Measurements from ENCODE around the gene CTDSP1.

Gene CTDSP1

DNA sequence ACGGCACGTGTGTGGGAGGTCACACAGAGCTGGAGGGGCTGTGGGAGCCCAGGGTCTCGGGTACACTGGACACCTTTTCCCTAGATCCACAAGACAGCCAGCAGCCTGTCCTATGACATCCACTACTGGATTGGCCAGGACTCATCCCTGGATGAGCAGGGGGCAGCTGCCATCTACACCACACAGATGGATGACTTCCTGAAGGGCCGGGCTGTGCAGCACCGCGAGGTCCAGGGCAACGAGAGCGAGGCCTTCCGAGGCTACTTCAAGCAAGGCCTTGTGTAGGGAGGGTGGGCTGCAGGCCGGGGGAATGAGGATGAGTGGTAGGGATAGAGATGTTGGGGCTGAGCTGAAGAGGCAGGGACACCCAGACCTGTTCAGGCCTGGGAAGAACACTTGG, 25.9 kb downstream of the CTDSP1 start:
- DNase-seq (ENCODE audit: low spot score), result no peak

DNA sequence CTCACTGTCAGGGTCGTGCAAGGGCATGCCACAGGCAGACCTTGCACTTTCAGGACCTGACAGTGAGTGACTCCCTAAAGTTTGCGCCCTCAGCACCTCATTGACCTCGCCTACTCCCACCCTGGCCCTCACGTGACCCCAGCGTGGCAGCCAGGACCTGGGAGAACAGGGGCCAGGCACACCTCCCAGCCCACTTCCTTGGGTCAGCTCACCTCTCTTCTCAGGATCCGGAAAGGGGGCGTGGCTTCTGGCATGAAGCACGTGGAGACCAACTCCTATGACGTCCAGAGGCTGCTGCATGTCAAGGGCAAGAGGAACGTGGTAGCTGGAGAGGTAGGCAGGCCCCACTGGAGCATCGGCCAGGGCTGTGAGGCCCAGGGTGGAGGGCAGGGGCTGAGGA, 28.1 kb downstream of the CTDSP1 start:
- DNase-seq (ENCODE audit: low spot score), result no peak

DNA sequence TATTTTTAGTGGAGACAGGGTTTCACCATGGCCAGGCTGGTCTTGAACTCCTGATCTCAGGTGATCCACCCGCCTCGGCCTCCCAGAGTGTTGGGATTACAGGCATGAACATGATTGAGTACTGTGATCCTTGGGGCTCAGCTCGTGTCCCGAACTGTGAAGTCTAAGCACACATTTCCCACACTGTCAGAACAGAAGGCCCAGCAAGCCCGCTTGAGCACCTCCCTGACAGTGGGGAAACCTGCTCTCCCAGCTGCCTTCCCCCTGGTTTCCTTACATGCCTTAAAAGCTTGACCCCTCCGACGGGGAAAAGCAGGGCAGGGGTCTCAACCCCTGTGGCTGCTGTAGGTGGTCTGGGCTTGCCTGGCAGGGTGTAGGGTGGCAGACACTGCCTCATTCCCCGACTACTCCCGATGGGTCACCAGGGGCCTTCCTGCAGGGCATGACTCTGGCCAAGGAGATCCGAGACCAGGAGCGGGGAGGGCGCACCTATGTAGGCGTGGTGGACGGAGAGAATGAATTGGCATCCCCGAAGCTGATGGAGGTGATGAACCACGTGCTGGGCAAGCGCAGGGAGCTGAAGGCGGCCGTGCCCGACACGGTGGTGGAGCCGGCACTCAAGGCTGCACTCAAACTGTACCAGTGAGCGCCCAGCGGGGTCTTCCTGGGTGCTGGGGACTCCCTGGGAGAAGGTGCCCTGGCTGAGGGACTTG, 29.3 kb downstream of the CTDSP1 start:
- no peak for DNase-seq (ENCODE audit: low spot score)

DNA sequence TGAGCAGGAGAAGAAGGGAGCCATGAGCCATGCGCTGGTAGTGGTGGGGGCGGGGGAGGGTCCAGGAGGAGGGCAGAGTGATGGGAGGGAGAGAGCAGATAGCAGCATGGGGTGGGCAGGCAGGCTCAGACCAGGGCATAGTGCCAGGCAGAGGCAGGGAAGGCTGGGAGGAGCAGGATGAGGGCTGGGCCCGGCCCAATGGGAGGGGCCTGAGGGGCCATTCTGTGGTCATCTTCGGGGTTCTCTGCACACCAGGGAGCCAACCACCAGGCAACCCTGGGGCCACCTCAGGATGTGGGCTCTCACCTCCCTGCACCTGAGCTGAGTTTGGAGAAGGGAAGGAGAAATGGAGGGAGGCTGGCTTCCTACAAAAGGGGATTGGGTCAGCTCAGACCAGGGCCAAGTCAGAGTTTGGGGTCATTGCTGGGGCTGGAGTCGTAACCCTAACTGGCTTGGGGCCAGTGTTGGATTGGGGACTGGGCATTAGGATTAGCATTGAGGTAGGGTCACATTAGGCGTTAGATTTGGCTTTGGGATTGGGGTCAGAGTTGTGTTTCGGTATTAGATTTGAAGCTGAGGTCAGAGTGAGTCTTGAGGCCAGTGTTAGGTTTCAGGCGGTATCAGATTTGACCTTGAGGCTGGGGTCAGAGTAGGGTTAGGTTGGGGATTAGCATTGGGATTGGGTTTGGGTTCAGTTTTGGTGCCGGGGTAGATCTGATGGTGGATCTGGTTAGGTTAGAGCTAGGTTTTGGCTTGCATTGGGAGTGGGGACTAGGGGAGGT, 30.4 kb downstream of the CTDSP1 start:
- DNase-seq (ENCODE audit: low spot score), result no peak

DNA sequence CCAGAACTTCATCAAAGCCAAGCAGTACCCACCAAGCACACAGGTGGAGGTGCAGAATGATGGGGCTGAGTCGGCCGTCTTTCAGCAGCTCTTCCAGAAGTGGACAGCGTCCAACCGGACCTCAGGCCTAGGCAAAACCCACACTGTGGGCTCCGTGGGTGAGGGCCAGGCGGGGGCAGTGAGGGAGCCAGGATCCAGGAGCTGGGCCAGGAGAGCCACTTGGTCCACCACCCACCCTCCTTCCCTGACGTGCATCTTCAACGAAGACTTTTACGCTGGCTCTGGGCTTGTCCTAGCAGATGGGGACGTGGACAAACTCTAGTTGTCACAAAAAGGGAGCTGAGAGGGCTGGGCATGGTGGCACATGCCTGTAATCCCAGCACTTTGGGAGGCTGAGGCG, 31.1 kb downstream of the CTDSP1 start:
- no peak for DNase-seq (ENCODE audit: low spot score)

DNA sequence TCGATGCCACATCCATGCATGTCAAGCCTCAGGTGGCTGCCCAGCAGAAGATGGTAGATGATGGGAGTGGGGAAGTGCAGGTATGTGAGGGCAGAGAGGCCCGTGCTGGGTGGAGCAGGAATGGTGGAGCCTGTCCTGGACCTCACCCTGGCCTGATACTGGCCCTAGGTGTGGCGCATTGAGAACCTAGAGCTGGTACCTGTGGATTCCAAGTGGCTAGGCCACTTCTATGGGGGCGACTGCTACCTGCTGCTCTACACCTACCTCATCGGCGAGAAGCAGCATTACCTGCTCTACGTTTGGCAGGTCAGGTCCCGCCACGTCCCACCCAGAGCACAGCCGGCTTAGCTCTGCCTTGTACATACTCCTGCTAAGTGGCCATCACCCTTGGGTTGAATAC, 32.2 kb downstream of the CTDSP1 start:
- no peak for DNase-seq (ENCODE audit: low spot score)

DNA sequence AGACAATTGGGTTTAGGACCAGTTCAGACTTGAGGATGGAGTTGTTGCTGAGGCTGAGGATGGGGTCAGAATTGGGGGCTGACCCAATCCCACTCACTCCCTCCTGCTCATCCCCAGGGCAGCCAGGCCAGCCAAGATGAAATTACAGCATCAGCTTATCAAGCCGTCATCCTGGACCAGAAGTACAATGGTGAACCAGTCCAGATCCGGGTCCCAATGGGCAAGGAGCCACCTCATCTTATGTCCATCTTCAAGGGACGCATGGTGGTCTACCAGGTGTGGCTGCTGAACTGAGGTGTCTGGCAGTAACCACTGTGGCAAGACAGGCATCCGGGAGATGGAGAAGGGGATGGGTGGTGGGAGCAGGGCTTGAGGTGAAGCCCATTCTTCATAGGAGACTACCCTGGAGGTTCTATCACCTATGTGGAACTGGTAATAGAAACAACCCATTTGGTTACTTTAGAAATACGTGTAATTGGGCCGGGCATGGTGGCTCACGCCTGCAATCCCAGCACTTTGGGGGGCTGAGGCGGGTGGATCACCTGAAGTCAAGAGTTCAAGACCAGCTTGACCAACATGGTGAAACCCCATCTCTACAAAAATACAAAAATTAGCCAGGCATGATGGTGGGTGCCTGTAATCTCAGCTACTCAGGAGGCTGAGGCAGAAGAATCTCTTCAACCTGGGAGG, 33.2 kb downstream of the CTDSP1 start:
- no peak for DNase-seq (ENCODE audit: low spot score)

DNA sequence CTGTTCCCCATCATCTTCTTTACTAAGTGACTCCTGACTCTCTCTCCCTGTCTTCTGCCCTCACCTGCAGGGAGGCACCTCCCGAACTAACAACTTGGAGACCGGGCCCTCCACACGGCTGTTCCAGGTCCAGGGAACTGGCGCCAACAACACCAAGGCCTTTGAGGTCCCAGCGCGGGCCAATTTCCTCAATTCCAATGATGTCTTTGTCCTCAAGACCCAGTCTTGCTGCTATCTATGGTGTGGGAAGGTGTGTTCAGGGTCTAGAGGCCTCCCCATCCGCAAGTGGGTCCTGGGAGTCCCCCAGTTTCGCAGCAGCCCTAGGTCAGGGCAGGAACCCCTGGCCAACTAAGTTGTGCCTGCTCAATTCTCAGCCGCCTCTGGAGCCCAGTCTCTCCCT, 34.8 kb downstream of the CTDSP1 start:
- DNase-seq (ENCODE audit: low spot score), result no peak

DNA sequence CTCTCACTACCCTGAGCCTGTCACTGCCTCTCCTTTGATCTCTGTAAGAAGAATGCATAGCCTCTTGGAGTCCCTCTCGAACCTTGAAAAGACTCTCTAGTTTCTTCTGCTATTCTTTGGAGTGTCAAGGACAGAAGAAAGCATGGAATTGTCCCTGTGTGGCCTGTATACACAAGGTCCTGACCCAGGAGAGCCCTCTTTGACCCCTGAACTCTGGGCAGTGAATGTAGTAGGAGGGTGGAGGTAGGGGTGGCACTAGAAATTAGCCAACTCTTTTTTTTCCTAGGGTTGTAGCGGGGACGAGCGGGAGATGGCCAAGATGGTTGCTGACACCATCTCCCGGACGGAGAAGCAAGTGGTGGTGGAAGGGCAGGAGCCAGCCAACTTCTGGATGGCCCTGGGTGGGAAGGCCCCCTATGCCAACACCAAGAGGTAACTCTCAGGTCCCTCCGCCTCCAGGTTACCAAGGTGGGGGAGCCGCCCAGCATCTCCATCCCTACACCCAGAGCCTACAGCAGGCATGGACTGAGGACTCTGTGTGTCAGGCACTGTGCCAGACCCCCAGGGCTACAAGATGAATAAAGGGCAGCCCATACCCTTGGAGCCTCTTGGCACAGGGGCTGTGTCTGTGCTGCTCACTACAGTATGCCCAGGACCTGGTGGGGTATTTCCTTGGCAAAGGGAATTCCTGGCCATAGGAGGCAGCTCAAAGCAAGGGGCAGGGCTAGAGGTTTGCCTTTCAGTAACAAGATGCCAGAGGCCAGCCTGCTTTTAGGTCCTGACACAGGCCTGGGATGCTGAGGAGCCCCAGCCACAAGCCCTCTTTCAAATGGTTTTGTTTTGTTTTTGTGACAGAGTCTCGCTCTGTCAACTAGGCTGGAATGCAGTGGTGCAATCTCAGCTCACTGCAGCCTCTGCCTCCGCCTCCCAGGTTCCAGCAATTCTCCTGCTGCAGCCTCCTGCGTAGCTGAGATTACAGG, 35.6 kb downstream of the CTDSP1 start:
- DNase-seq (ENCODE audit: low spot score), result no peak

DNA sequence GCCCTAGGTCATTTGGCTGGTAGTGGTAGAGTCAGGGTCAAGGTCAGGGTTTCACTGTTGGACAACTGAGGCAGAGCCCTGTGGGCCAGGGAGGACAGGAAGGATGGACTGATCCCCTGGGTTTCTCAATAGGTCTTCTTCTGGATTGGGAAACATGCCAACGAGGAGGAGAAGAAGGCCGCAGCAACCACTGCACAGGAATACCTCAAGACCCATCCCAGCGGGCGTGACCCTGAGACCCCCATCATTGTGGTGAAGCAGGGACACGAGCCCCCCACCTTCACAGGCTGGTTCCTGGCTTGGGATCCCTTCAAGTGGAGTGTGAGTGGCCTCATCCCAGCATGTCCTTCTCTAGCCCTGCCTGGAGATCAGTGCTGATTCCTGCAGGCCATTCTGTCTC, 37.3 kb downstream of the CTDSP1 start:
- DNase-seq (ENCODE audit: low spot score), result no peak

DNA sequence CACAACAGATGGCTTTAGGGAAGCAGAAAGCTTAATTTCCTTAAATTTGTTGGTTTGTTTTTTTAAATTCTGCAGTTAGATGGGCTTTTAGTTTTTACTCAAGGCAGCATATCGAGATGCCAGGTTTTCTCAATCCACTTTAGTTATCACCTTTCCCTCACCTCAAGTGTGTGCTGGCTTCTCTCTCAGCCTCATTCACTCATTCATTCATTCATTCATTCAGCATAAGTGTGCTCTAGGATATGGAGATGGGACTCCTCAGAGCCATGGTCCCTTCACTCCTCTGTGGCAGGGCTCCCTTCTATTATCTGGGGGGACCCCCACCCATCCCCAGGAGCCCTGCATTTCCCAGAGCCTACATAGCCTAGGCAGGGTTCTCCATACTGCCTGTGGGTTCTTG, 38.3 kb downstream of the CTDSP1 start:
- DNase-seq (ENCODE audit: low spot score), result no peak

DNA sequence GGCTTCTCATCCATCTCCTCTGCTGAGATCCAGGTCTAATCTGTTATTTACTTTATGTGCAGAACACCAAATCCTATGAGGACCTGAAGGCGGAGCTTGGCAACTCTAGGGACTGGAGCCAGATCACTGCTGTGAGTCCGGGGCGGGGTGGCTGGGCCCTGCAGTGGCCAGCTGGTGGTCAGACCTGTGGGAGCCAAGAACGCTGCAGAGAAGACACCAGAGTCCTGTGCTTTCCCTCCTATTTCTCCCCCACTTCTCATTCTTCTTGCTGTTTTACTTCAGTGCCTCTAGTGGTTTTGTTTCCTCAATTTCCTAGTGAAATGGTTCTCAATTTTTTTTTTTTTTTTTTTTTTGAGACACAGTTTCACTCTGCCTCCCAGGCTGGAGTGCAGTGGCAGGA, 38.9 kb downstream of the CTDSP1 start:
- no peak for DNase-seq (ENCODE audit: low spot score)

DNA sequence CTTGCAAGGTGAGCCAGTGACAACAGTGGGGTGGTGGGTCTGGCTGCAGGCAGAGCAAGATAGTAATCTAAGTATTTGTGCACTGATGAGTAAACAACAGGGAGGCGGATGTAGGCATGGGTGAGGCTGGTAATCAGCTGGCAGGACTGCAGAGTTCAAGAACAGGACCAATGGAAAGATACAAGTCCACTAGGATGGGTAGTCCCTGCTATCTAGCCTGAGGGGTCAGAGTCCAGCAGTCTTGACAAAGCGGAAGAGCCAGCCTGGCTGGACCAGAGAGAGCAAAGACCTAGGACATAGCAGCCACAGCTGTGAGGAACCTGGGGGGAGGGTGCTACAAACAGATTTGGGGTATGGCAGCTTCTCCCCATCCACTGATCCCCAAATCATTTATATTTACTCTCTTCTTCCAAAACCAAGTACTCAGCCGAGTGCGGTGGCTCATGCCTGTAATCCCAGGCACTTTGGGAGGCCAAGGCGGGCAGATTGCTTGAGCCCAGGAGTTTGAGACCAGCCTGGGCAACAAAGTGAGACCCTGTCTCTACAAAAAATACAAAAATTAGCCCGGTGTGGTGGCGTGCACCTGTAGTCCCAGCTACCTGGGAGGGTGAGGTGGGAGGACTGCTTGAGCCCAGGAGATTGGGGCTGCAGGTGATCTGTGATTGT, 45.2 kb downstream of the CTDSP1 start:
- DNase-seq (ENCODE audit: low spot score), result no peak

DNA sequence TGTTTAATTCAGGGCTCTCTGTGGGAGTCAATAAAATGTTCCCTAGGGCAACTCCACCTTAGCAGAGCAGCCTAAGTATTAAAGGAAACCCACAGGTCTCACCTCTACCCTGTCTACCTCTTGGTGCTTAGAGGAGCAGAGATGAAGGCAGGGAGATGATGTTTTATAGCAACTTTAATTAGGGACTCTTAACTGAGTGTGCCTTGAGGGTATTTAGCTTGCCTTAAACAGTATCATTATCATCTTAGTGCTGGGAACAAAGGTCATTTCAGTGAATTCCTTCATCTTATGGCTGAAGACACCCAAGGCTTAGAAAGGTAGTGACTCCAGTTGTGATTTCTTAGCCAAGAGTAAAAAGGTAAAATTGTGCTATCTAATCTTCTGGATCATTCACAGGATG, 45.9 kb downstream of the CTDSP1 start:
- no peak for DNase-seq (ENCODE audit: low spot score)

DNA sequence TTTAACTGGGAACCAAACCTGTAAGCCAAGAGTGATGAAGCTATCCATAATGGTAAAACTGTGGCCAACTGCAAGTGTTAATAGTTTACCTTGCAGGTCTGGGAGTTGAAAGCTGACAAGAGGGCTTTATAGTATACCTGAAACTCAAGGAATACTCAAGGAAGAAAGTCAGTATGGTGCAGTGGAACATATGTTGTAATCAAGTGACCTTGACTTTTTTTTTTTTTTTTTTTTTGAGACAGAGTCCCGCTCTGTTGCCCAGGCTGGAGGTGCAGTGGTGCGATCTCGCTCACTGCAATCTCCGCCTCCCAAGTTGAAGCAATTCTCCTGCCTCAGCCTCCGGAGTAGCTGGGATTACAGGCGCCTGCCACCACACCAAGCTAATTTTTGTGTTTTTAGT, 46.9 kb downstream of the CTDSP1 start:
- DNase-seq (ENCODE audit: low spot score), result no peak

DNA sequence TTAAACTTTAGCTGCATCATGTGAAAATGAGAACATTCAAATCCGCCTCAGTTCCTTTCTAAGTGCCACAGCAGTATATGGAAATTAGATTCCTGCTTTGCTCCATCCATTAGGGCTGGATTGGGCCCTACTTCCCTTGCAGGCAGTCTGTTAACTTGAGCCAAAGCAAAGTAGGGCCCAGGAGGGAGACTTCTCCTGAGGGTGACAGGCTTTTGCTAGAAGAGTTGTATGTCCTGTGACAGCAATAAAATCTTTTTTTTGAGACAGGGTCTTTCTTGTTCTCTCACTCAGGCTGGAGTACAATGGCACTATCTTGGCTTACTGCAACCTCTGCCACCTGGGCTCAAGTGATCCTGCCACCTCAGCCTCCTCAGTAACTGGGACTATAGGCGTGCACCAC, 47.4 kb downstream of the CTDSP1 start:
- no peak for DNase-seq (ENCODE audit: low spot score)

DNA sequence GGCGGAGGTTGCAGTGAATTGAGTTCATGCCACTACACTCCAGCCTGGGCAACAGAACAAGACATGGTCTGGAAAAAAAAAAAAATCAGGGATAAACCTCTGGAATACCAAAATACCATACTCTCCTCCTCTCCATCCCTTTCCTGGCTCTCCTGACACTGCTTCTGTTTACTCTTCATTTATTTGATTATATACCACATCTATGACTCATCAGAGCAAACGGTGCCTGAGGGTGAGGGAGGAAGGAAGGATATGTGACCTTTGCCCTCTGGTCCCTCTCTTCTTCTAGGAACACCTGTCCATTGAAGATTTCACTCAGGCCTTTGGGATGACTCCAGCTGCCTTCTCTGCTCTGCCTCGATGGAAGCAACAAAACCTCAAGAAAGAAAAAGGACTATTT, 49.3 kb downstream of the CTDSP1 start:
- DNase-seq (ENCODE audit: low spot score), result no peak

DNA sequence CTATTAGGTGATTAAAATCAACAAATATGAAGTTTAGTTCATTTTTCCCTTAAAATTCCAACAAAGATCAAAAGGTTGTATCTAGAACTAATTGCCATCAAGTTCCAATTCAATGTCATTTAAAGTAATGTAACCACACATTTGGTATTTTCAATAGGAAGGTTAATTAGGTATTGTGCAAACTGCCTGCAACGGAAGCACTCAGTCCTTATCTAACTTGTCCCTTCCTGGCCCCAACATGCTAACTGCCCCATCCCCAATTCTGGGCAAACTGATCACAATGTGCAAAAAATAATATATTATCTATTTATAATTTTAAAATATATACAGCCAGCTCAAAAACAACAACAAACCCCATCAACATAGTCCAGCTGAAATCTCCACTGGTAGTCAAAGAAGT, 52.4 kb downstream of the CTDSP1 start:
- no peak for DNase-seq (ENCODE audit: low spot score)
